Measurements from ENCODE around the gene MRPL52. TPM values are rescaled to one million over a fixed set of nuclear protein-coding genes. Genes with fewer than 3 reads are reported as not detected.
"Not testable (repeated sequence)": the region's sequence is repeated elsewhere in the genome, so short reads cannot be mapped to it uniquely, and the experiment has no call there.

The MRPL52 gene
- total RNA-seq, 2 donors from 2014 or later = 54.5 to 195 TPM

DNA sequence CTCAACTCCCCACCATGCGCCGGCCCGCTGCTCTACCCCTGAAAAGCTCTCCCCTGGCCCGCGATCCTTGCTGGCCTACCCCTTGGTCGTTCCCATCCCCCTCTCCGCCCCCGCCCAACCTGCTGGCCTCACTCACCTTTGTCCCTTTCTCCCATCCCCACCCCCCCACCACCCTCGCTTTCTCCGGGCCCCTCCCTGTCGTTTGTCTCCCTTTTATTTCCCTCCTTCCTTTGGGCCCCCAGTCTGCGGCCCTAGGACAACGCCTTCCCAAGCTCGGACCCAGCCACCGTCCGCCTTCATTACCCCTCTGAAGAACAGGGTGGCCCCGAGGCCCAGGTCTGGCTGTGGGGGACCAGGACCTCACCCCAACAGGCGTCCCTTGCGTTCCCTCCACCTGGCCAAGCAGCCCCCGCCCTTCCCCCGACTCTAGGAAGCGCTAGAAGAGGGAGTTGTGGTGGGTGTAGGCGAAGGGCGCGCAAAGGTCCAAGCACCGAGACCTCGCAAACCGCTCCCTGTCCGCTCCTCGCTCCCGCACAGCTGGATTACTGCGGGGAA is 7.6 kb upstream of the MRPL52 start:
- Histone ChIP-seq H3K9me3 (no peaks in the 10 kb centered on the region), H3K27ac (peak overlapping the region in 1 of 2 donors; percentile 56), H3K36me3 (no peaks in the 10 kb centered on the region), H3K4me1 (replicated peaks) (no peaks in the 10 kb centered on the region), H3K4me3 (peak overlapping the region; percentile 21 to 23), H3K27me3 (replicated peaks; ENCODE audit: insufficient read depth) (no peaks in the 10 kb centered on the region)
- 69% methylated on average over 32 of the region's 32 CpGs for WGBS
- no peak for TF ChIP-seq POLR2A (IDR thresholded peaks at IDR 0.05)
- TF ChIP-seq POLR2AphosphoS5 (IDR thresholded peaks at IDR 0.05) = no peak
- TF ChIP-seq, protein P1, sequence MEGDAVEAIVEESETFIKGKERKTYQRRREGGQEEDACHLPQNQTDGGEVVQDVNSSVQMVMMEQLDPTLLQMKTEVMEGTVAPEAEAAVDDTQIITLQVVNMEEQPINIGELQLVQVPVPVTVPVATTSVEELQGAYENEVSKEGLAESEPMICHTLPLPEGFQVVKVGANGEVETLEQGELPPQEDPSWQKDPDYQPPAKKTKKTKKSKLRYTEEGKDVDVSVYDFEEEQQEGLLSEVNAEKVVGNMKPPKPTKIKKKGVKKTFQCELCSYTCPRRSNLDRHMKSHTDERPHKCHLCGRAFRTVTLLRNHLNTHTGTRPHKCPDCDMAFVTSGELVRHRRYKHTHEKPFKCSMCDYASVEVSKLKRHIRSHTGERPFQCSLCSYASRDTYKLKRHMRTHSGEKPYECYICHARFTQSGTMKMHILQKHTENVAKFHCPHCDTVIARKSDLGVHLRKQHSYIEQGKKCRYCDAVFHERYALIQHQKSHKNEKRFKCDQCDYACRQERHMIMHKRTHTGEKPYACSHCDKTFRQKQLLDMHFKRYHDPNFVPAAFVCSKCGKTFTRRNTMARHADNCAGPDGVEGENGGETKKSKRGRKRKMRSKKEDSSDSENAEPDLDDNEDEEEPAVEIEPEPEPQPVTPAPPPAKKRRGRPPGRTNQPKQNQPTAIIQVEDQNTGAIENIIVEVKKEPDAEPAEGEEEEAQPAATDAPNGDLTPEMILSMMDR (IDR thresholded peaks at IDR 0.05) = no peak
- intact Hi-C loops (cut with DNase I) = loop anchor here (2.0 to 10.0 kb wide), 2 partner anchors 31 to 167 kb away; no protein-coding TSS in a partner anchor
- no peak for DNase-seq (ENCODE audit: low spot score)

DNA sequence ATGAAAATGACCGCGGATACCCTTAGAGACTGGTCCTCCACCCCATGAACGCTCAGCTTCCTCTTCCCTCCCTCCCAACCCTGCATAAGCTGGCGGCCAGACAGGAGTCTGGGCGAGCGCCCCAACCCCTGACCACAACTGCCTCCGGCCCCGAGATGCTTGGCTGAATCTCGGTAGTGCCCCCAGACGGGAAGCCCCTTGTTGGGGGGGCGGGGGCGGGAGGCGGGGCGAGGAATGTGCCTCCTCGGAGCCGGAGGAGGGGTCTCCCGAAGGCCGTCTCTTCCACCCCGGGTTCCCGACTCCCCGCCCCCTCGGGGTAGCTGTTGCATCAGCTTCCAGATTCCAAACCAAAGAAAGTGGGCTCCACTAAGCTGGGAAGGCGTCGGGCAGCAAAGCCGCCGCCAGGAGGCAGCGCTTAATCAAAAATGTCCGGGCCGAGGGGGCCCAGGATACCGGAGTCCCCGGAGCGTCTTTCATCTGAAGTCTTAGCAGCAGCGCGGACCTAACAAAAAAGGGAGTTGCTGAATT is 7.1 kb upstream of the MRPL52 start:
- no peak for TF ChIP-seq POLR2A (IDR thresholded peaks at IDR 0.05)
- peak; percentile 32 for TF ChIP-seq POLR2AphosphoS5 (IDR thresholded peaks at IDR 0.05)
- TF ChIP-seq, protein P1 (IDR thresholded peaks at IDR 0.05) = peak; percentile 65 to 87 (median 82)
- Histone ChIP-seq H3K27me3 (replicated peaks; ENCODE audit: insufficient read depth) (no peaks in the 10 kb centered on the region), H3K4me1 (replicated peaks) (no peaks in the 10 kb centered on the region), H3K9me3 (no peaks in the 10 kb centered on the region), H3K36me3 (no peaks in the 10 kb centered on the region), H3K27ac (peak overlapping the region in 1 of 2 donors; percentile 56), H3K4me3 (peak overlapping the region; percentile 21 to 23)
- 2% methylated on average over 34 of the region's 34 CpGs for WGBS
- peak; percentile 62 for DNase-seq (ENCODE audit: low spot score)
- intact Hi-C loops (cut with DNase I) = loop anchor here (2.0 to 10.0 kb wide), 2 partner anchors 30 to 168 kb away; no protein-coding TSS in a partner anchor

DNA sequence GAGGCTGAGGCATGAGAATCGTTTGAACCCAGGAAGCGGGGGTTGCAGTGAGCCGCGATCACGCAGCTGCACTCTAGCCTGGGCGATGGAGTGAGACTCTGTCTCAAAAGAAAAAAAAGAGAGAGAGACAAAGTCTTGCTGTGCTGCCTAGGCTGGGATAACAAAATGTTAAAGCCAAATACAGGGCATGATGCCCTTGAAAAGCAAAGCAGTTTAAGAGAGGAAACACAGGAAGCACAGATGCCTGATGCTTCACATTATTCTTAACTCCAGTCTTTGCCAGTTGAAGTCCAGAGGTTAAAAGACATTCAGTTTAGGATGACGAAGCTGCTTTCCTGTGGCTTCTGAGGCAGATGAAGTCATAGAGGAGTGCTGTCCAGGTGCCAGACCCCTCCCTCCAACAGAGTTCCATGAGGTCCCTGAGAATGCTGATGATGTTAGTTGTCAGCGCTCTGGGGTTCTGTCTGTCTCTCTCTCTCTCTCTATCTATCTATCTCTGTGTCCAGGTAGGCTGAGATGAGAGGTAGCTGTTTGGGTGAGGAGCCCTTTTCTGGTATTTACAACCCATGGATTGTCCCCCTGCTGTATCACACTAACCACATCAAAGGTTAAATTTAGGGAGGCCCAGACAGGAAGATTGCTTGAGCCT is 4.9 kb upstream of the MRPL52 start:
- no peaks in the 10 kb centered on the region for H3K27me3 ChIP-seq (replicated peaks; ENCODE audit: insufficient read depth)
- no peak overlapping the region for H3K27ac ChIP-seq
- H3K9me3 ChIP-seq = no peaks in the 10 kb centered on the region
- intact Hi-C loops (cut with DNase I) = loop anchor here (10.0 kb wide), 1 partner anchor 170 kb away; no protein-coding TSS in a partner anchor
- no peak overlapping the region for H3K4me3 ChIP-seq
- no peaks in the 10 kb centered on the region for H3K36me3 ChIP-seq
- no peaks in the 10 kb centered on the region for H3K4me1 ChIP-seq (replicated peaks)
- TF ChIP-seq POLR2AphosphoS5 (IDR thresholded peaks at IDR 0.05) (no peak), POLR2A (IDR thresholded peaks at IDR 0.05) (no peak)
- TF ChIP-seq, protein P1 (IDR thresholded peaks at IDR 0.05) = no peak
- DNase-seq (ENCODE audit: low spot score) = no peak
- WGBS = 63% methylated on average over 8 of the region's 8 CpGs

DNA sequence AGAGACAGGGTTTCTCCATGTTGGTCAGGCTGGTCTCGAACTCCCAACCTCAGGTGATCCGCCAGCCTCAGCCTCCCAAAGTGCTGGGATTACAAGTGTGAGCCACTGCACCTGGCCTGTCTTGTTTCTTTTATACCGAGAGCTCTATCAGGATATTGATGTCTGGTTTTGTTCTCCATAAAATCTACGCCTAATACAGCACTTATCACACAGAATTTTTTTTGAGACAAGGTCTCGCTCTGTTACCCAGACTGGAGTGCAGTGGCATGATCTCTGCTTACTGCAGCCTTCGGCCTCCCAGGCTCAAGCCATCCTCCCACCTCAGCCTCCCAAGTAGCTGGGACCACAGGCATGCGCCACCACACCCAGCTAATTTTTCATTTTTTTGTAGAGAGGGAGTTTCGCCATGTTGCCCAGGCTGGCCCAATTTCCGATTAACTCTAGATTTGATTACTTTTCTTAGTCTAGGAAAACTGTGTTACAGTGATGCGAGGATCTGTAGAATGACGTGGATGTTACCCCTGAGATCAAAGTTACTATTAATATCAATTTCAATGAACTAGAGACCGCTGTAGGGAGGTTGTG is 519 bp upstream of the MRPL52 start:
- not testable (repeated sequence) for H3K4me1 ChIP-seq (replicated peaks); DNase-seq (ENCODE audit: low spot score); H3K36me3 ChIP-seq; H3K27me3 ChIP-seq (replicated peaks; ENCODE audit: insufficient read depth); H3K9me3 ChIP-seq
- Histone ChIP-seq H3K4me3 (peak overlapping the region; percentile 63 to 81), H3K27ac (peak overlapping the region; percentile 58 to 71)
- intact Hi-C loops (cut with DNase I) = loop anchor here (10.0 kb wide), 1 partner anchor 174 kb away; no protein-coding TSS in a partner anchor
- 83% methylated on average over 12 of the region's 12 CpGs for WGBS

DNA sequence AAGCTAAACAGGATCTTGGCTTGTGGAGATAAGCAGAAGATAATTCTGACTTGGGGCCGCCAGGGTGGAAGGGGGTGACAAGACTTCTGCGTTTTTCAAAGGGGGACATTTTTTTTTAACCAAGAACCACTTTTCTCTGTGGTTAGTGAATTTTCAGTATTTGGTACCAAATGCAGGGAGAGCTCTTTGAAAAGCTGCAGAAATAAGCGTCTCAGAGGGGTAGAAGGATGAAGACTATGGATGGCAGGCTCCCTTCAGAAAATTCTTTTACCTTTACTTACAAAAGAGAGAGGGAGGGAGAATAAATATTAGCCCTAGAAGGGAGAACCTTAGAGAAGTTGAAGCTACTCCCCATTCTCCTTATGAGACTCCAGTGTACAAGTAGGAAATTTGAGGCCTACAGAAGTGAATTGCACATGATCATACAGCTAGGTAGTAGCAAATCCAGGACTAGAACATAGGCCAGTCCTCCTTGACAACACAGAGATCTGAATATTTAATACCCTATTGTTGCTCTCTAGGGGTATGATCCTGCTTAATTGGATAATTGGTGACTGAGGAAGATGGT is 840 bp downstream of the MRPL52 start:
- Histone ChIP-seq H3K4me3 (peak overlapping the region; percentile 63 to 81), H3K9me3 (no peaks in the 10 kb centered on the region), H3K4me1 (replicated peaks) (peaks cover 6% of the 10 kb centered on the region), H3K27ac (no peak overlapping the region), H3K27me3 (replicated peaks; ENCODE audit: insufficient read depth) (no peaks in the 10 kb centered on the region), H3K36me3 (peaks cover 0 to 9% of the 10 kb centered on the region in 2 donors)
- WGBS = 19% methylated on average over 3 of the region's 3 CpGs
- intact Hi-C loops (cut with DNase I) = no loop called here
- no peak for DNase-seq (ENCODE audit: low spot score)
- TF ChIP-seq POLR2A (IDR thresholded peaks at IDR 0.05) (no peak), POLR2AphosphoS5 (IDR thresholded peaks at IDR 0.05) (no peak)
- TF ChIP-seq, protein P1 (IDR thresholded peaks at IDR 0.05) = no peak
